Measurements from ENCODE around the gene SHANK3.

The SHANK3 gene

DNA sequence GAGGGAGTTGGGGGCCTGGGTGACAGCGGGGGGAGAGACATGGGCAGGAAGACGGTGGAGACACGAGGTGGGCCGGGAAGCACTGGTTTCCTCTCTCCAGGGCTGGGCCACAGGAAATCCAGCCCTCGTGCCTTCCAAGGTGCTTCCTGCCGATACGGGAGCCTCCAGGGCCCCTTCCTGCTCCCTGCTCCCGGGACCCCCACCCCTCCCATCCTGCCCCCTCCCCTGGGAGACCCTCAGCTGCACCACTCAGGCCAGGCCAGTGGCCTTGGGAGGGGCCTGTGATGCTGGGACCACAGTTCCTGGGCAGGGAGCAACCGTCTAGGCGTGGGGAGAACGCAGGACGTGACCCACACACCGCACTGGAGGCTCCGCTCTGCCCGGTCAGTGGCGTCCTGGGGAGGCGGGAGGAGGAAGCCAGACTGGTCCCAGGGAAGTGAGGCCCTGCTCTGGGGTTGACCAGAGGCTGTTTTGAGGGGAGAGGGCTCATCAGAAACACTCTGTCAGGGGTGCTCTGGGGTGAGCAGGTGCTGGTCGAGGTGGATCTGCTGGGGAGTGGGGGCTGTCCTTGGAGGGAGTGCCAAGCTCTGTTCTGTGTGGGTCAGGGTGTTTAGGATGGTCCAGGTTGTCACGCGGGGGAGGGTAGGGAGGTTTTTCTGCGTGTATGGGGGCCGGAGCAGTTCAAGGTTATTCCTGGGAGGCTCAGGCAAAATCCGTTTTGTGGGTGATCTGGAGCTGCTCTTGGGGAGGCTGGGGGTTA is at the start of gene SHANK3:
Gene SHANK3, plus strand, starts transcription at position 353 of the 760 bp plus-strand sequence.
- Histone ChIP-seq H3K36me3 (ENCODE audit: insufficient read depth, low read length) (no peaks in the 10 kb centered on the region), H3K4me1 (ENCODE audit: insufficient read depth, low read length) (peaks cover 3% of the 10 kb centered on the region; the same call in 1 of the 2 replicates), H3K9me3 (ENCODE audit: control insufficient read depth, insufficient read depth, low read length) (no peaks in the 10 kb centered on the region), H3K9ac (ENCODE audit: low read depth, low read length) (peak within 1 kb of the TSS; percentile 45; the same call in 1 of the 2 replicates)

DNA sequence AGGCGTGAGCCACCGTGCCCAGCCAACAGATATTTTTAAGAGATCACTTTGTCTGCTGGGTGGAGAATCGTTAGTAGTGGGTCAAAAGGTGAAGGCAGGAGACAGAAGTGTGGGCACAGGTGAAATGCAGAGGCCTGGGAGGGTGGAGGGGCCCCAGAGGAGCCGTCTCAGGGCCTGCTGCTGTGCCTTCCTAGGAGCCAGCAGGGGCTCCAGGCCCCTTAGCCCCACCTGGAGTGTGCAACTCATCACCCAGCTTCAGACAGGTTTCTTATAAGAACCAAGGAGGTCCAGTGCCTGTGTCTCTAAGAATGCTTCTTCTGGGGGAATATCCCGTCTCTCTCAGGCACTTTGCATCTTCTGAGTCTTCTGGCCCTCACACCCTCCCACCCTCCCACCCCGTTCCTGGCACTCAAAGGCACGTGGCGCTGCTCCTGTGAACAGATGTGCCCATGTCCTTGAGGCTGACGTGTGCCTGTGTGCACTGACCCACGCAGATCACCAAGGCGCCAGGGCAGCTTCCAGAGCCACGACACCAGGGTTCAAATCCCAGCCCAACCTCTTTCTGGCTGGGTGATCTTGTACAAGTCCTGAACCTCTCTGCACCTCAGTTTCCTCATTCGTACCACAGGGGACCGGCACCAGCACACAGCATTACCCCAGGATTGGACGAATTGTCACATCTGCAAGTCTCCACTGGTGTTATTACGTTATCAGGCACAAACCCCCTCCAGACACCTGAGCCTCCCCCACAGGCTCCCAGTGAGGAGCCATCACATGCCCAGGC is 48.1 kb upstream of the SHANK3 start:
- Histone ChIP-seq H3K9ac (ENCODE audit: low read depth, low read length) (no peak overlapping the region), H3K4me1 (ENCODE audit: insufficient read depth, low read length) (peaks cover 11% of the 10 kb centered on the region), H3K9me3 (ENCODE audit: control insufficient read depth, insufficient read depth, low read length) (no peaks in the 10 kb centered on the region), H3K36me3 (ENCODE audit: insufficient read depth, low read length) (no peaks in the 10 kb centered on the region)

DNA sequence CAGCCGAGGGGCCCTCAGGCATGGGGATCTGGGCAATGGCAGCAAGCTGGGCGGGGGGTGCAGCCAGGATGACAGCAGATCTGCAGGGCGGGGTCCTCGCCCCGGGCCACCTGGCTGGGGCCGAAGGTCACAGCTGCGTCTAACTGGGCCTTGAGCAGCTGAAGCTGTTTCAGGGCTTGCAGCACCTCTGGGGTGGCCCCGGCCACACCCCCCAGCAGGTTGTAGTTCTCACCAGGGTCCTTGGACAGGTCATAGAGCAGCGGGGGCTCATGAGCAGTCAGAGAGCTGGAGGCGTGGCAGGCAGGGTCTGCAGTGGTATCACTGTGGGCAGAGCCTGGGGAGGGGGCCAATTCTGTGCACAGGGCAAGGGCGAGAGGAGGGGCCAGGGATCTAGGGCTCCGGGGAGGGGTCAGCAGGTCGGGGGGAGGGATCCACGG is 47.5 kb upstream of the SHANK3 start:
- Histone ChIP-seq H3K9ac (ENCODE audit: low read depth, low read length) (no peak overlapping the region), H3K4me1 (ENCODE audit: insufficient read depth, low read length) (peaks cover 11% of the 10 kb centered on the region), H3K9me3 (ENCODE audit: control insufficient read depth, insufficient read depth, low read length) (no peaks in the 10 kb centered on the region), H3K36me3 (ENCODE audit: insufficient read depth, low read length) (no peaks in the 10 kb centered on the region)

- no peaks in the 10 kb centered on the region for H3K9me3 ChIP-seq (ENCODE audit: control insufficient read depth, insufficient read depth, low read length)
- H3K9ac ChIP-seq (ENCODE audit: low read depth, low read length), result no peak overlapping the region
- no peaks in the 10 kb centered on the region for H3K36me3 ChIP-seq (ENCODE audit: insufficient read depth, low read length)
- H3K4me1 ChIP-seq (ENCODE audit: insufficient read depth, low read length), result peaks cover 11% of the 10 kb centered on the region
These were observed 46.9 kb upstream of the SHANK3 start for GRCh38 chr22:50625568-50626313.

- Histone ChIP-seq H3K9ac (ENCODE audit: low read depth, low read length) (no peak overlapping the region), H3K4me1 (ENCODE audit: insufficient read depth, low read length) (peaks cover 8% of the 10 kb centered on the region), H3K9me3 (ENCODE audit: control insufficient read depth, insufficient read depth, low read length) (no peaks in the 10 kb centered on the region), H3K36me3 (ENCODE audit: insufficient read depth, low read length) (no peaks in the 10 kb centered on the region)
These were observed 46.2 kb upstream of the SHANK3 start for GRCh38 chr22:50626314-50626849.

DNA sequence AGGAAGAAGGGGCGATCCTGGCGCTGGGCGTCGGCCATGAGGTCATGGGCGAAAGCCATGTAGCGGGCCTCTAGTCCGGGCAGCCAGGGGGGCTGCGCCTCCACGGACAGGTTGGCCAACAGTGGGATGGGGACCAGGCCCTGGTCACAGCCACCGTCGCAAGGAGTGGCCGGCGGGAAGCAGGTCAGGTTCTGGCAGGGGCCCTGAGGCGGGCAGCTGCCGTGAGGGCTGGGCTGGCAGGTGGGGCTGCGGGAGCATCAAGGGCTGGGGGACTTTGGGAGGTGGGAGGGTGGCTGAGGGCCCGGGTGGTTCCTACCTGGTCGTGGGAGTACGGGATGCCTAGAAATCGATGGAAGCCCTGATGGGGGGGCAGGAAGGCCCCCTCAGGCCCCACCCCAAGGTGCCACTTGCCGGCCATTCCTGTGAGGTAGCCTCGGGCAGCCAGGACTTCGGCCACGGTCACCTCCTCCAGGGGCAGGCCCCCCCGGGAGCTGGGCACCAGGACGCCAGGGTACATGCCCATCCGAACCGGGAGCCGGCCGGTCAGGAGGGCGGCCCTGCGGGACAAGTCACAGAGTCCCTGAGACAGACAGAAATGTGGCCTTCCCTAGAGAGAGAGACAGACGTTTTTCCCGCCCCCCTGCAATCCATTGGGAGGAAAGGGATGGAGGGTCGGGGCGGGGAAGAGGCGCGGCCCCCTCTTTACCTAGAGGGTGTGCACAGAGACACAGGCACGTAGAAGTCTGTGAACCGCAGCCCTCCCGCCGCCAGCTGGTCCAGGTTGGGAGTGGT is 45.6 kb upstream of the SHANK3 start:
- Histone ChIP-seq H3K9me3 (ENCODE audit: control insufficient read depth, insufficient read depth, low read length) (no peaks in the 10 kb centered on the region), H3K4me1 (ENCODE audit: insufficient read depth, low read length) (peaks cover 2% of the 10 kb centered on the region; the same call in 1 of the 2 replicates), H3K36me3 (ENCODE audit: insufficient read depth, low read length) (no peaks in the 10 kb centered on the region), H3K9ac (ENCODE audit: low read depth, low read length) (peak overlapping the region; percentile 95; the same call in 1 of the 2 replicates)

DNA sequence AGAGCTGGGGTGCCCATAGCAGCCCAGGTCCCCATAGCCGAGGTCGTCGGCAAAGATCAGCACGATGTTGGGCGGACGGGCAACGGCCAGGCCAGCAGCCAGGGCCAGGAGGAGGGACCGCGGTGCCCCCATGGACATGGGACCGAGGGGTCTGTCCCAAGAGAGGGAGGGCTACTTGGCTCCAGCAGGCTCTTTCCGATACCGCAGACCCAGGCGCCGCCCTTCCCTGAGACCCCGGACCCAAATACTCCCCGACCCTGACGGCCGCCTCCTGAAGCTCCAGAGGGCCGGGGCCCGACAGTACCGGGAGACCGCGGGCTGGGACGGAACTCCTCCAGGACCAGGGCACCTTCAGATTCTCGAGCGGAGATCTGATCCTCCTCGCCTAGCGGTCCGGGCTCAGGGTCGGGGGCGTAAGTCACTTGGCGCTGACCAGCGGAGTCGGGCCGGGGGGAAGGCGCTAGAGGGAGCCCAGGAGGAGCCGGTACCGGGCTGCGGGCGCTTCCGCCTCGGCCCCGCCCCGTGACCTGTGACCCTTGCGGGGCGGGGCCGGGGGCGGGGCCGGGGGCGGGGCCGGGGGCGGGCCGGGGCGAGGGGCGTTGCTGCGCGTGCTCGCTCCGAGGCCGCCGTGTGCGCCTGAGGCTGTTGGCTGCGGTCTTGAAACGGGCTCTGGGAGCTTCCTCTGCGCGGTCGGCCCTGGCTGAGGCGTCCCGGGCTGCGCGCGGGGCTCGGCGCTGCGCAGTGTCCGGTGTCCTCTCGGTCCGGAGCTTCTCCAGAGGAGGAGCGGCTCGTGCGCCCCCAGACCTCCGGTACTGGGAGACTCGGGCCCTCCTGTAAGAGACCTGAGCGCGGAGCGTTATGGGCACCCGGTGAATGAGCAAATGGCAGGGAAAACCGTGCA is 44.7 kb upstream of the SHANK3 start, which contains the start of gene ARSA:
Gene ARSA, minus strand, starts transcription at position 511 of the 901 bp plus-strand sequence. Its CDS starts 373 bp downstream, at position 138.
- H3K36me3 ChIP-seq (ENCODE audit: insufficient read depth, low read length), result no peaks in the 10 kb centered on the region
- no peaks in the 10 kb centered on the region for H3K4me1 ChIP-seq (ENCODE audit: insufficient read depth, low read length)
- peak within 1 kb of the TSS; percentile 95 for H3K9ac ChIP-seq (ENCODE audit: low read depth, low read length)
- no peaks in the 10 kb centered on the region for H3K9me3 ChIP-seq (ENCODE audit: control insufficient read depth, insufficient read depth, low read length)

GRCh38 chr22:50628543-50629134 is 44.0 kb upstream of the SHANK3 start:
- no peaks in the 10 kb centered on the region for H3K4me1 ChIP-seq (ENCODE audit: insufficient read depth, low read length)
- H3K36me3 ChIP-seq (ENCODE audit: insufficient read depth, low read length), result no peaks in the 10 kb centered on the region
- no peaks in the 10 kb centered on the region for H3K9me3 ChIP-seq (ENCODE audit: control insufficient read depth, insufficient read depth, low read length)
- peak overlapping the region; percentile 67 for H3K9ac ChIP-seq (ENCODE audit: low read depth, low read length)

GRCh38 chr22:50630376-50630775 is 42.2 kb upstream of the SHANK3 start:
- H3K4me1 ChIP-seq (ENCODE audit: insufficient read depth, low read length), result no peaks in the 10 kb centered on the region

DNA sequence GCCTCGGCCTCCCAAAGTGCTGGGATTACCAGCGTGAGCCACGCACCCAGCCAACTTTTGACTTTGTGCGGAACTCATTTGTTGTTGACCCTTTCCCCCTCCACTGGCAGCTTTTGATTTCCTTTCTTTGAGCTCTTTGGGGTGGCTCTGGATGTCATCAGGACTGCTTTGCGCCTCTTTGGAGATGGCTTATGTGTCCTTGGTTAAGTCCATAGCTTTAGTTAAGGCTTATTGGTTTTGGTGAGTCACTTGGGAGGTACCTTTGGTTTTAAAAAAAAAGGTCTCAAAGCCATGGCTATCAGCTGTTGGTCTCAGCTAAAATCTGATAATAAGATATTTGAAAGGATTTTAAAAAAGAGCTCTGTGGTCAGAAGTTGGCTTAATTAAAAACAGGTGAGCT is 39.5 kb upstream of the SHANK3 start:
- no peaks in the 10 kb centered on the region for H3K4me1 ChIP-seq (ENCODE audit: insufficient read depth, low read length)
- H3K9ac ChIP-seq (ENCODE audit: low read depth, low read length), result no peak overlapping the region
- no peaks in the 10 kb centered on the region for H3K9me3 ChIP-seq (ENCODE audit: control insufficient read depth, insufficient read depth, low read length)

More at GRCh38 chr22:50630376-50630775, 42.2 kb upstream of the SHANK3 start:
- Histone ChIP-seq H3K9me3 (ENCODE audit: control insufficient read depth, insufficient read depth, low read length) (no peaks in the 10 kb centered on the region), H3K9ac (ENCODE audit: low read depth, low read length) (no peak overlapping the region), H3K36me3 (ENCODE audit: insufficient read depth, low read length) (no peaks in the 10 kb centered on the region)

DNA sequence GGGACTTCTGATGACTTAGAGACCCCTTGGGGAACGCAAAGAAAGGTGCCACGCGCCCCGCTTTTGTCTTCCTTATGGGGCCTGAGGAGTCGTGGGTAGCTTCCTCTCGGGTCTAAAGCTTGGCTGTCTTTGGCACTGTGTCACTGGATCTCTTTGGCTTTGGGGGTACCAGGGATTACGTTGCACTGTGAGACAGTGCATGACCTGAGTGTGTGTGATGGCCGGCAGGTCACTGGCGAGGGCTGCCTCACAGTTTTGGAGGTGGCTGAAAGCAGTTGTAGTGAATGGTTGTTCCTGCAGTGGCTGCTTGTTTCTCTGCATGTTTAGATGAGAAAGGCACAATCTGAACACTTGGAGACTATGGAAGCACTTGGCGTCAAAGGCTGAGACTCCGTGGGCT is 38.9 kb upstream of the SHANK3 start:
- H3K4me1 ChIP-seq (ENCODE audit: insufficient read depth, low read length), result no peaks in the 10 kb centered on the region

More for the DNA sequence above, 39.5 kb upstream of the SHANK3 start:
- no peaks in the 10 kb centered on the region for H3K36me3 ChIP-seq (ENCODE audit: insufficient read depth, low read length)

GRCh38 chr22:50635591-50635990 is 37.0 kb upstream of the SHANK3 start:
- Histone ChIP-seq H3K4me1 (ENCODE audit: insufficient read depth, low read length) (no peaks in the 10 kb centered on the region), H3K9me3 (ENCODE audit: control insufficient read depth, insufficient read depth, low read length) (no peaks in the 10 kb centered on the region), H3K9ac (ENCODE audit: low read depth, low read length) (no peak overlapping the region), H3K36me3 (ENCODE audit: insufficient read depth, low read length) (no peaks in the 10 kb centered on the region)

More for the DNA sequence above, 38.9 kb upstream of the SHANK3 start:
- no peak overlapping the region for H3K9ac ChIP-seq (ENCODE audit: low read depth, low read length)
- H3K9me3 ChIP-seq (ENCODE audit: control insufficient read depth, insufficient read depth, low read length), result no peaks in the 10 kb centered on the region
- no peaks in the 10 kb centered on the region for H3K36me3 ChIP-seq (ENCODE audit: insufficient read depth, low read length)
